HG03460 (cell line): Measurements from ENCODE around the gene PPP1R27.

ENCODE experiments used
- ATAC-seq: cut with Tn5 transposase; IDR thresholded peaks from one replicate; pipeline ENCODE4 v1.9.1; 2021; ENCODE audit not compliant: unreplicated experiment

The PPP1R27 gene

GRCh38 chr17:81834831-81835267 lies at the start of gene PPP1R27:
PPP1R27 (minus strand) TSS chr17:81835050; CDS start chr17:81834953, 97 bp downstream.
- ATAC-seq, result no peak

DNA sequence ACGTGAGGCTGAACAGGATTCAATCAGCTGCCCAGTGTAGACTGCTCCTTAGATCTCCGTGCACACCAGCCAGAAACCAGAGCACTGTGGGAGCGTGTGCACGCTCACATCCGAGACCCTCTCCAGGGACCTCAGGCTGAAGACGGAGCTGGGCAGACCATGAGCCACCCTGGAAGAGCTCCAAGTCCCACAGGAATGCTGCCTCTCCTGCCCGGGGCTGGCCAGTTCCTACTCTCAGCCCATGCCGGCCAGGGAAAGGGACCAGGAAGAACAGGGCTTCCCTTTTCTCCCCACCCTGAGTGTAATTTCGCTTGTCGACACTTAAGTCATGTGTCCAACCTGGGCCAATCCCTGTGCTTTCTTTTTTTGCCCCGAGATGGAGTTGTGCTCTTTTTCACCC lies 49.7 kb upstream of the PPP1R27 start:
- no peak for ATAC-seq

- no peak for ATAC-seq
These were observed 44.3 kb upstream of the PPP1R27 start for GRCh38 chr17:81879121-81879520.

DNA sequence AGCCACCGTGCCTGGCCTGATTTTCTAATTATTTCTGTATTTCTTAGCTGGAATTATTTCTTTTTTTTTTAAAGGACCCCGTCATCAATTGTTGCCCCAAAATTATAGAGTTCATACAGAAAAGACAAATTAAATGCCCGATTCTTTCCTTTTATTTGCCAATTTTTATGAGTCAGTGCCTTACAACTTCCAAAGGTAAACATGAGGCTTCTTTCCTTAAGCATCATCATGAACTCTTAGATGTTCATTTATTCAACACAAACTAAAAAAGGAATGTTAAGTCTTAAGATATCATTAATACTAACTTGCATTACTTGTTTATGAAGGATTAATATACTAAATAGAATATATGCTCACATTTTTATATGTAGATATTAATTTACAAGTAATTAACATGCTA lies 43.4 kb upstream of the PPP1R27 start:
- ATAC-seq, result no peak

- ATAC-seq, result no peak
These were observed 42.7 kb upstream of the PPP1R27 start for GRCh38 chr17:81877569-81877968.

DNA sequence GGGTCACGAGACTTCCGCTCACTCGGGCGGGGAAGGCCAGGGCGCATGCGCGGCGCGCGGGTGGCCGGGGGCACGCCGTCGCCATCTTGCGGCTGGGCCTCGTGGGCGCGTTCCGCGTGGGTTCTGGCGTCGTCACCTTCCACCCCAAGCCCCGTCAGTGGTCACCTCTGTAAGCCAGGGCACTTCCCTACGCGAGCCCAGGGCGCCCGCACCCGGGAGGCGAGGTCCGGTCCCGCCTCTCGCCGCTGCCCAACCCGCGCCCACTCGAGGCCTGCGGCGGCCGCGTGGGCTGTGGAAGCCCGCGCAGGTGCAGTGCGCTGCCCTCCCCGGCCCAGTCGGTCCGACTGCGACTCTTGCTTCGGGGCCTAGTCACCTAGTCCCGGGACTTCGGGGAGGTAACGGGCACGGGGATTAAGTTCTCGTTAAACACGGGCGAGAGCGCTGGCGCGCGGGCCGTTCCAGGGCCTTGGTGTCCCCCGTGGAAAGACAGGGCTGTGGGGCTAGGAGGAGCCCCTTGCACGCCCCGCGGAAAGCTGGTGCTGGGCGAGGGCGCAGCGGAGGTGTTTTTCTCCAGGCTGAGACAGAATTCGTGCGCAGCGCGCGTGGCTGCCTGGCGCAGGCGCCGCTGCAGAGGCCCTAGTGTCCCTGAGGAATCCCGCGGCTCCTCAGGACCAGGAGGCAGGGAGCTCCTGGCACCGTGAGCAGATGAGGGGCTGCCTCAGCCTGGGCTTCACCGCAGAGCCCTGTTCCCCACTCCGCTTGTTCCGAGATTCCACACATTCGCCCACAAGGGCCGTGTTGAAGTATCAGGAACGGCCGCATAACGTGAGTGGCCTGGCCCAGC lies 36.8 kb upstream of the PPP1R27 start:
- peak; percentile 6 for ATAC-seq

GRCh38 chr17:81870981-81871386 lies 36.1 kb upstream of the PPP1R27 start, which contains the start of gene ARHGDIA:
ARHGDIA (minus strand) TSS chr17:81871337; CDS start chr17:81869930, 1,407 bp downstream.
- peak; percentile 44 for ATAC-seq

DNA sequence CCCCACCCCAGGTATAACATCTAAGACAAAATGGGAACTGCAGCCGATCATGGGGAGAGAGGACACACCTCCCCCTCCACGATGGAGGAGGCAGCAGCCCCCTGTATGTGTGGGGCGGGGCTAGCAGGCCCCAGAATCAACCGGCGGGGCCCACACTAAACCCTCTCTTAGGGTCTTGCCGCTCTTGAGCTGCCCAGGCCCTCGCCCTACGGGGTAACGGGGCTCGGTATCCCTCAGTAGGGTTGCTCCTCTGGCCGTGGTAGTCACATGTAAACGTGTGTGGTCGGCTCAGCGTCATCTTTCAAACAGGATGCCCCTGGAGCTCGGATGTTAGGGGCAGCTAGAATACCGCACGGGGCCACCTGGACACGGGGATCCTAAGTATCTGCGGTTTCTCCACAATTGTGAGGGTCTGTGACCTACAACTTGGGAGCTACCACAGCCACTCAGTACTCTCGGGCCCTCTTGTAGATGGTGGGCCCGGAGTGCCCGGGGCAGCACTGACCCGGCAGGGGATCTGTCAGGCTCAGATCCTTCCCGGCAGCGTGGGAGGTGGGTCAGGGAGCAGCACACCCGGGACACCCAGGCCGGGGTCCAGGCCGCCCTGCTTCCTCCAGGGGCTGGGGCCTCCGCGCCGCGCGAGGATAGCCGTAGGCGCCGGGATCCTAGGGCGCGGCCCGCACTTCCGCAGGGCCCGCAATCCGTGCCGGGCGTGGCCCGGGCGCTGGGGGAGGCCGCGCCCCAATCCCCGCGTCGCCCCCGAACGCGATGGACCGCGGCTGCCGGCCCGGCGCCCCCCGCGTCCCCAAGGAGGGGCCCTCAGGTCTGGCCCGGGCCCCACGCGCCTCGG lies 35.5 kb upstream of the PPP1R27 start:
- peak; percentile 8 for ATAC-seq

- ATAC-seq, result no peak
These were observed 34.6 kb upstream of the PPP1R27 start for GRCh38 chr17:81869221-81870130.

DNA sequence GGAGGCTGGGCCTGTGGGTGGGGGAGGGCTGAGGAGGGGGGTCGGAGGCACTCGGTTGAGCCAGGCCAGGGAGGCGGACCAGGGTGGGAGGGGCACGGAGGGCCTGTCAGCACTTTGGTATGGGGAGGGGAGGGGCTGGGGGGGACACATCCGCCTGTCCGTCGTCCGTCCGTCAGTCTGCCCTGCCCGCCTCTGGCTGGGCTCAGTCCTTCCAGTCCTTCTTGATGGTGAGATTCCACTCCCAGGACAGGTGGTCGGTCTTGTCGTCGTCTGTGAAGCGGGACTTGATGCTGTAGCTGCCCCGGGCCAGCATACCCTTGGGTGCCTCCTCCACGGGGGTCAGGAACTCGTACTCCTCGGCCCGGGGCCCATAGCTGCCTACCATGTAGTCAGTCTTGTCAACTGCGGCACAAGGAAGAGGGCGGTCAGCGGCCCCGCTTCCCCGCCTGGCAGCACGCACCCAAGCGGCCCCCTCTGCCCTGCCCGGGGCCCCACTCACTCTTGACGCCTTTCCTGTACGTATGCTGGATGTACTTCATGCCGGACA lies 33.9 kb upstream of the PPP1R27 start:
- ATAC-seq, result no peak

DNA sequence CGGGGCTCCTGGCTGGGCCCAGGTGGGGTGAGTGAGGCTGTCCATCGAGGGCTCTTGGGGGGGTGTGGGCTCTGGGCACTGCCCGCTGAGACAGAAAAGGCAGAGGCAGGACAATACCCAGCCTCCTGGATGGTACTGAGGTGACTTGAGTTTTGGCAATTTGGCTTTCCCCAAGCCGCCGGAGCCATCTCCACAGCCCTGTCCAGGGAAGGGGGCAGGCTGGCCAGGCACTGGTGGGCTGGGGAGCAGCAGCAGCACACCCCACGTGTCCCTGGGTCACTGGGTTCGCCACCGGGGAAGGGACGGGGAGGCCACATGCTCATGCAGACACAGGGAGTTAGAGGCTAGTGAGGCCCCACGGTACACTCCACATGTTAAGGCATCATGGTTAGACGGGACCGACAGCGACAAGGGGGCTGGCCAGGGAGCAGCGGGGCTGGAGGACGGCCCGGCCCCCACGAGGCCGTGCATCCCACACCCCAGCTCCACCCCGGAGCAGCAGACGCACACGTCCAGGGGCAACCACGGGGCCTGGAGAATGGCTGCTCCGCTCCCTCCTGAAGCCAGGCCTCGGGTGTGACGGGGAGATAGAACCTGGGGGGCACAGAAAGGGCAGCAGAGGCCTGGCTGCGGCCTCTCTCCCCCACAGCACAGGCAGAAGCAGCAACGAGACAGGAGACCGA lies 33.3 kb upstream of the PPP1R27 start:
- no peak for ATAC-seq

GRCh38 chr17:81867170-81867990 lies 32.5 kb upstream of the PPP1R27 start:
- ATAC-seq, result no peak

DNA sequence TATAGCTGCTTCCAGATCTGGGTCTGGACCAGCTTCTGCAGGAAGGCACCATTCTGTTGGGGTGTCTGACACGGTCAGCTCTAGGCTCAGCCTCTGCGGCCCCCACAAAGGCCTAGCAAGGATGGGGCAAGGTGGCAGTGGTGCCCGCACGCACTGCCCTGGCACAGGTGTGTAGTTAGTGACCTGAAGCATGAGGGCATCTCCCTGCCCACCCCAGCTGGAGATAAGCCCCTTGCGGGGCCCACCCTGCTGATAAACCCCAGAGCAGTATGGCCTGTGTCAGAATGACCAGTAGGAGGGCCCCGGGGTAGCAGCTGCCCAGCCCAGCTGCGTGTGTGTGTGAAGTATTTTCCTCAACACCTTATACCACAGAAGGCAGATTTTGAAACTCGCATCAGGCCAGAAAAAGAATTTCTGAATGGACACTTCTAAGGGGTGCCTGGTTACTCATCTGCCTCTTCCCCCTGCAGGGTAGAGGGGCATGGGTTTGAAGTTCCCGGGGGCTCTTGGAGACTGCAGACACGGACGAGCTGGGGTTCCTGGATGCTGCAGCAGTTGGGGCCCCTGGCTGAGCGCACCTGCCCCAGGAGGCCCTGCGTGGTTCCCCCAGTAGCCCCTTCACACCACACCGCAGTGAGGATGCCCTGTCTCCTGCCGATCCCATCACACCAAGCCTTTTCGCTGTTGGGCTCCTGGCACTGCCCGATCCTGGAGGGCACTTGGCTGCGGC lies 31.8 kb upstream of the PPP1R27 start:
- no peak for ATAC-seq

DNA sequence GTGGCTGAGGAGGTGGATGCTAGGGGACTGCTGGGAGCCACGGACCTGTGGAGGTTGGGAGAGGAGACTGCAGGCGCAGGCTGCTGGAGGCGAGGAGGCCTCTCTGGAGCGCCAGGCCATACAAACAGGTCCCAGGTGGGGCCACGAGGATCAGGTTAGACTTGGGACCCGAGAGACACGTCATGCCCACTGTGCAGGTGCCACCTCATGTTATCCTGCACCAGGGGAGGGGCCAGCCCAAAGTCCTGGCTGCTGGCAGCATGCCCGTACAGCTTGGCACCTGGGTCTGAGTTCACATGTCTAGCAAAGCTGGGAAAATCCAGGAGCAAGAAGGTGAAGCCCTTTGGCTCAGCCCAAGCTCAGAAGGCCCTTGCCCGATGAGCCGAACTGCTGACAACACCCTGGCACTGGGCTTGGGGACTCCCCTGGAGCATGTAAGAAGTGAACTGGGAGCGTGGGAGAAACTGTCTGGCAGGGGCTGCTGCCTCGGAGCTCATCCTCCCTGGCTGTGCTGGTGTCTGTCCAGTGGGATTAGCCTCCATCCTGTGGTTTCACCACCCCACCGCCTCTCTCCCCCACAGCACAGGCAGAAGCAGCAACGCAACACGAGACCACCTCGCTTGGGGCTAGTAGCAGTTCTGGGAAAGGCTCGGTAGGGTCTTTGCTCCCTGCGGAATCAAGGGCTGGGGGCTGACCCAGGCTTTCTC lies 31.0 kb upstream of the PPP1R27 start:
- no peak for ATAC-seq

DNA sequence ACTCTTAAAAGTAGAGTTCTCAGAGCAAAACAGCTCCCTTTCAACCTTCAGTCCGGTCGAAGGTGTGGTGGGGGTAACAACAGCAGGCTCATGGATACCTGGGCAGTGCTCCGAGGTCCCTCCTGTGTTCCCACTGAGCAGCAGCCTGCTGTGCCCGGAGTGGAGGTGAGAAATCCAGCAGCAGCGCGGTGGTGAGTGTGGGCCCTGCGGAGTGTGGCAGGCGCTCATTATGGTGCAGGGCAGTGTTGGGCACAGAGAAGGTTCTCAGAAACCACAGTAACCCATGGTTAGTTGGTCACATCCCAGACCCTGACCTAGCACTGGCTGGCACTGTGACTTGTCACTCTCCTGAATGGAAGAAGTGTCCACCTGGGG lies 30.5 kb upstream of the PPP1R27 start:
- no peak for ATAC-seq

DNA sequence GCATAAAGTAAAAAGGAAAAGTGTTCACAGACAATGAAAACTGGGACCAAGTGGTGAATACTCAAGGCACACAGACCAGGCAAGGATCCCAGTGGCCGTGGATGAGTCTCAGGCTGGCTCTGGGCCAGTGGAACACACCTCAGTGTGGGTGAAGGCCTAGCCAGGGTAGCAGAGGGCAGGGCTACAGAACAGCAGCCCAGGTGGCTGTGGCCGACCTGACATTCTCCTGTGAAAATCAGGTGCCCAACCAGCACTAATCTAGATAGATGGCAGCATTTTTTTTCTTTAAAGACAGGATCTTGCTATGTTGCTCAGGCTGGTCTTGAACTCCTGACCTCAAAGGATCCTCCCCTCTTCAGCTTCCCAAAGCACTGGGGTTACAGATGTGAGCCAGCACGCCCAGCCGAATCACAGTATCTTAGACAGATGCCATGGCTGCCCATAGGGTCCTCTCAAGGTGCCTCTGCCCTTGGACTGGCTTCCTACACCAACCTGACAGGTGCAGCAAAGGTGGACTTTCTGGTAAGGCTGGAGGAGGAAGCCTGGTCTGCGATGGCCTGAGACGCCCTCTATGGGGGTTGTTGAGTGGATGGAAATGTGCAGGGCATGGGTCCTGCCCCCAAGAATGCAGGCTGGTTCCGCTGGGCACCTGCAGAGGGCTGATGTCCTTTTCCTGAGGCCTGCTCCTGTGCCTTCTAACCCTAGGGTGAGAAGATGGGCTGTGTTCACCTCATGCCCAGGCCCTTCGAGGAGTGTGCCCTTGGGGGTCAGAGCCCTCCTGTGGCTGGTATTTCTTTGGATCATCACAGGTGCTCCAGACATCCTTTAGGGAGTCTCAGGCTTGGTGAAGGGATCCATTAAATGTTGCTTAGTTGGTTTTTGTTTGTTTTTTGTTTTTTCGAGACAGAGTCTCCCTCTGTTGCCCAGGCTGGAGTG lies 29.3 kb upstream of the PPP1R27 start:
- no peak for ATAC-seq
